Right cardiac atrium (tissue), 5 donors: Measurements from ENCODE around the gene ZDHHC22. TPM values are rescaled to one million over a fixed set of nuclear protein-coding genes. Genes with fewer than 3 reads are reported as not detected.

ENCODE experiments used
- ATAC-seq, 2 donors: fragments of 200-7000 bp; cut with Tn5 transposase; one replicate each; pipeline versions ENCODE4 v1.8.0 to v1.9.1; 2020; ENCODE audit warnings: moderate library complexity in 2 of 2, mild to moderate bottlenecking in 1 of 2
- DNase-seq, 3 donors: peaks; one replicate each; pipeline ENCODE4 v3.0.0-alpha.2; 2020
- H3K27ac ChIP-seq: one replicate; pipeline ENCODE4 v1.5.1; 2013; ENCODE audit warnings: mild to moderate bottlenecking, low read length, control low read depth, moderate library complexity
- H3K27me3 ChIP-seq: one replicate; pipeline ENCODE4 v1.6.1; 2013; ENCODE audit not compliant: control insufficient read depth, insufficient read depth
- H3K4me1 ChIP-seq: one replicate; pipeline ENCODE4 v1.6.1; 2013; ENCODE audit warnings: low read length; ENCODE audit not compliant: control insufficient read depth, insufficient read depth
- H3K4me3 ChIP-seq: one replicate; pipeline ENCODE4 v1.5.1; 2013; ENCODE audit warnings: low read length, control low read depth
- H3K9me3 ChIP-seq: one replicate; pipeline ENCODE4 v1.6.1; 2013; ENCODE audit warnings: low read length; ENCODE audit not compliant: control insufficient read depth
- WGBS: extraction: QIAGEN DNeasy Blood & Tissue Kit; methylation state at CpG from one replicate; pipeline ENCODE4 v1.1.7; 2013; 5-methylcytosine and 5-hydroxymethylcytosine counted together
- intact Hi-C, 4 donors: fragments of 100-400 bp; cut with DNase I; formaldehyde crosslinking; loops; one replicate each; pipeline versions ENCODE4 v1.11.0 to v1.14.0; 2022 to 2023
- polyA plus RNA-seq: library from polyadenylated mRNA; stranded (reverse); fragments of 200-250 nt; gene quantifications from one replicate; pipeline ENCODE4 v1.2.3, GENCODE V29; 2013
- total RNA-seq, 4 donors: library from RNA; stranded (reverse); fragmentation: NEBNext Ultra II Directional; extraction: Animal tissue kit (Norgen Biotek cat#: 25700); gene quantifications; one replicate each; pipeline ENCODE4 v1.2.1, GENCODE V29; 2021
- donor health status: healthy with polysubstance abuse.
- donor health status: DM: no; HTN: yes; CAD: no.
- donor health status: DM: no; HTN: no; CAD: no.
- donor health status: DM: no; HTN: yes; CAD: no; lungs with severe emphysema.
- donor health status: DM: yes; HTN: yes; CAD: no.

ZDHHC22 gene
- total and polyA plus RNA-seq, 5 donors, result not detected

- WGBS, result 95% methylated on average over 6 of the region's 6 CpGs
These were observed 54.6 kb downstream of the ZDHHC22 start for GRCh38 chr14:77086951-77087350.

GRCh38 chr14:77086017-77086727 lies 55.4 kb downstream of the ZDHHC22 start:
- WGBS, result 95% methylated on average over 3 of the region's 3 CpGs
- no peak overlapping the region for H3K27ac ChIP-seq
- peak in 1 of 2 donors; percentile 30 for ATAC-seq
- no peak overlapping the region for H3K4me3 ChIP-seq
- no peaks in the 10 kb centered on the region for H3K27me3 ChIP-seq
- intact Hi-C loops, result no loop called here
- no peaks in the 10 kb centered on the region for H3K9me3 ChIP-seq
- no peaks in the 10 kb centered on the region for H3K4me1 ChIP-seq
- DNase-seq, result no peak

More at GRCh38 chr14:77086951-77087350, 54.6 kb downstream of the ZDHHC22 start:
- Histone ChIP-seq H3K27me3 (no peaks in the 10 kb centered on the region), H3K27ac (no peak overlapping the region), H3K4me1 (no peaks in the 10 kb centered on the region), H3K9me3 (peaks cover 2% of the 10 kb centered on the region), H3K4me3 (no peak overlapping the region)
- intact Hi-C loops, result no loop called here
- DNase-seq, result no peak
- no peak for ATAC-seq

GRCh38 chr14:77085538-77085937 lies 56.1 kb downstream of the ZDHHC22 start:
- intact Hi-C loops, result no loop called here
- 68% methylated on average over 4 of the region's 4 CpGs for WGBS
- Histone ChIP-seq H3K4me1 (no peaks in the 10 kb centered on the region), H3K9me3 (no peaks in the 10 kb centered on the region), H3K4me3 (no peak overlapping the region), H3K27ac (peak overlapping the region; percentile 2), H3K27me3 (no peaks in the 10 kb centered on the region)
- ATAC-seq (no peak), DNase-seq (no peak)

GRCh38 chr14:77084985-77085384 lies 56.6 kb downstream of the ZDHHC22 start:
- no peak for DNase-seq
- Histone ChIP-seq H3K4me3 (no peak overlapping the region), H3K9me3 (no peaks in the 10 kb centered on the region), H3K27me3 (no peaks in the 10 kb centered on the region), H3K4me1 (no peaks in the 10 kb centered on the region), H3K27ac (peak overlapping the region; percentile 2)
- ATAC-seq, result peak; percentile 22 to 26
- 60% methylated on average over 5 of the region's 5 CpGs for WGBS
- intact Hi-C loops, result no loop called here

- Histone ChIP-seq H3K27ac (no peak overlapping the region), H3K9me3 (no peaks in the 10 kb centered on the region), H3K27me3 (no peaks in the 10 kb centered on the region), H3K4me1 (no peaks in the 10 kb centered on the region), H3K4me3 (no peak overlapping the region)
- intact Hi-C loops, result no loop called here
- DNase-seq (no peak), ATAC-seq (no peak)
- WGBS, result 47% methylated on average over 3 of the region's 3 CpGs
These were observed 58.5 kb downstream of the ZDHHC22 start for GRCh38 chr14:77083082-77083481.

- Histone ChIP-seq H3K4me1 (no peaks in the 10 kb centered on the region), H3K9me3 (no peaks in the 10 kb centered on the region), H3K27ac (no peak overlapping the region), H3K4me3 (no peak overlapping the region), H3K27me3 (no peaks in the 10 kb centered on the region)
- no peak for ATAC-seq
- WGBS, result 85% methylated on average over 3 of the region's 3 CpGs
- no peak for DNase-seq
- intact Hi-C loops, result no loop called here
These were observed 59.2 kb downstream of the ZDHHC22 start for GRCh38 chr14:77082356-77082755.

Other genes with a start within 250 kb of the ZDHHC22 start
- 10 to 100 TPM; 43.5 to 61.2 (median 51.5) TPM for gene IRF2BPL, start 113.1 kb downstream of the ZDHHC22 start, total RNA-seq
- 22.0 TPM for gene IRF2BPL, start 113.1 kb downstream of the ZDHHC22 start, polyA plus RNA-seq
- gene CIPC, start 43.5 kb downstream of the ZDHHC22 start, total RNA-seq, result 10 to 100 TPM; 54.3 to 73.1 (median 65.9) TPM
- gene CIPC, start 43.5 kb downstream of the ZDHHC22 start, polyA plus RNA-seq, result 28.1 TPM
- under 1 TPM in 3 of 4 donors, not detected in 1; 0.03 to 0.23 (median 0.14) TPM for gene TMEM63C, start 40.0 kb upstream of the ZDHHC22 start, total RNA-seq
- gene TMEM63C, start 40.0 kb upstream of the ZDHHC22 start, polyA plus RNA-seq, result 0.11 TPM
- gene NGB, start 129.4 kb upstream of the ZDHHC22 start, total RNA-seq, result not detected
- gene NGB, start 129.4 kb upstream of the ZDHHC22 start, polyA plus RNA-seq, result not detected
- gene POMT2, start 179.1 kb upstream of the ZDHHC22 start, total RNA-seq, result 10 to 100 TPM; 15.2 to 21.9 (median 17.9) TPM
- 8.3 TPM for gene POMT2, start 179.1 kb upstream of the ZDHHC22 start, polyA plus RNA-seq
- 1 to 10 TPM; 4.5 to 8.3 (median 5.8) TPM for gene GSTZ1, start 179.2 kb upstream of the ZDHHC22 start, total RNA-seq
- 8.5 TPM for gene GSTZ1, start 179.2 kb upstream of the ZDHHC22 start, polyA plus RNA-seq
- gene TMED8, start 235.3 kb upstream of the ZDHHC22 start, total RNA-seq, result 1 to 10 TPM; 6.4 to 7.5 (median 6.7) TPM
- 2.4 TPM for gene TMED8, start 235.3 kb upstream of the ZDHHC22 start, polyA plus RNA-seq
- gene SAMD15, start 235.6 kb upstream of the ZDHHC22 start, total RNA-seq, result under 1 TPM in 3 of 4 donors, not detected in 1; 0.24 to 0.49 (median 0.39) TPM
- 0.07 TPM for gene SAMD15, start 235.6 kb upstream of the ZDHHC22 start, polyA plus RNA-seq